ENCODE measurements around the gene LRRC36. TPM values are rescaled to one million over a fixed set of nuclear protein-coding genes. Genes with fewer than 3 reads are reported as not detected.

Gene LRRC36
- total RNA-seq, 1 donor from 2014 or later, result 2.4 TPM

GRCh38 chr16:67419502-67419901 lies 92.9 kb downstream of the LRRC36 start:
- FAIRE-seq (no peak), DNase-seq (ENCODE audit: low spot score in 2 of 2) (no peak)

- no peak for FAIRE-seq
Measured at GRCh38 chr16:67419931-67420330, 93.3 kb downstream of the LRRC36 start.

GRCh38 chr16:67421030-67421429 lies 94.4 kb downstream of the LRRC36 start:
- DNase-seq (ENCODE audit: low spot score in 2 of 2) (no peak), FAIRE-seq (no peak)

More at GRCh38 chr16:67419931-67420330, 93.3 kb downstream of the LRRC36 start:
- DNase-seq (ENCODE audit: low spot score in 2 of 2), result no peak

GRCh38 chr16:67423015-67423414 lies 96.4 kb downstream of the LRRC36 start:
- FAIRE-seq (no peak), DNase-seq (ENCODE audit: low spot score in 2 of 2) (no peak)

- FAIRE-seq (no peak), DNase-seq (ENCODE audit: low spot score in 2 of 2) (no peak)
Measured at GRCh38 chr16:67423611-67424260, 97.1 kb downstream of the LRRC36 start.

GRCh38 chr16:67424261-67424615 lies 97.6 kb downstream of the LRRC36 start:
- no peak for FAIRE-seq
- DNase-seq (ENCODE audit: low spot score in 2 of 2), result no peak

- FAIRE-seq (no peak), DNase-seq (ENCODE audit: low spot score in 2 of 2) (no peak)
Measured at GRCh38 chr16:67425061-67425460, 98.4 kb downstream of the LRRC36 start.

GRCh38 chr16:67425580-67425979 lies 99.0 kb downstream of the LRRC36 start:
- no peak for FAIRE-seq

GRCh38 chr16:67426022-67426421 lies 99.4 kb downstream of the LRRC36 start:
- no peak for FAIRE-seq

More at GRCh38 chr16:67425580-67425979, 99.0 kb downstream of the LRRC36 start:
- DNase-seq (ENCODE audit: low spot score in 2 of 2), result no peak

GRCh38 chr16:67426950-67427349 lies 100.3 kb downstream of the LRRC36 start:
- DNase-seq (ENCODE audit: low spot score in 2 of 2), result no peak
- FAIRE-seq, result no peak

More at GRCh38 chr16:67426022-67426421, 99.4 kb downstream of the LRRC36 start:
- DNase-seq (ENCODE audit: low spot score in 2 of 2), result no peak

- FAIRE-seq (no peak), DNase-seq (ENCODE audit: low spot score in 2 of 2) (peak in 1 of 2 donors; percentile 71)
Measured at GRCh38 chr16:67428146-67428731, 101.6 kb downstream of the LRRC36 start.

- DNase-seq (ENCODE audit: low spot score in 2 of 2) (no peak), FAIRE-seq (no peak)
Measured at GRCh38 chr16:67429053-67429798, 102.6 kb downstream of the LRRC36 start.

- FAIRE-seq (no peak), DNase-seq (ENCODE audit: low spot score in 2 of 2) (no peak)
Measured at GRCh38 chr16:67429799-67430503, 103.3 kb downstream of the LRRC36 start.

GRCh38 chr16:67430504-67430976 lies 103.9 kb downstream of the LRRC36 start:
- DNase-seq (ENCODE audit: low spot score in 2 of 2) (peak in 1 of 2 donors; percentile 47), FAIRE-seq (no peak)

GRCh38 chr16:67430977-67431774 lies 104.6 kb downstream of the LRRC36 start, which contains the start of gene HSD11B2:
HSD11B2 (plus strand) TSS chr16:67431121; CDS start chr16:67431249, 128 bp downstream.
- FAIRE-seq, result no peak
- DNase-seq (ENCODE audit: low spot score in 2 of 2), result peak; percentile 79 to 83

- no peak for FAIRE-seq
- DNase-seq (ENCODE audit: low spot score in 2 of 2), result no peak
Measured at GRCh38 chr16:67431775-67432505, 105.3 kb downstream of the LRRC36 start.

- no peak for FAIRE-seq
- DNase-seq (ENCODE audit: low spot score in 2 of 2), result no peak
Measured at GRCh38 chr16:67432506-67432890, 105.9 kb downstream of the LRRC36 start.

GRCh38 chr16:67433131-67433719 lies 106.6 kb downstream of the LRRC36 start:
- no peak for FAIRE-seq
- DNase-seq (ENCODE audit: low spot score in 2 of 2), result no peak
